Measurements from ENCODE around the gene PRDM11.

The PRDM11 gene

GRCh38 chr11:45189230-45189629, 42.8 kb downstream of the PRDM11 start:
- TF ChIP-seq, protein P1, sequence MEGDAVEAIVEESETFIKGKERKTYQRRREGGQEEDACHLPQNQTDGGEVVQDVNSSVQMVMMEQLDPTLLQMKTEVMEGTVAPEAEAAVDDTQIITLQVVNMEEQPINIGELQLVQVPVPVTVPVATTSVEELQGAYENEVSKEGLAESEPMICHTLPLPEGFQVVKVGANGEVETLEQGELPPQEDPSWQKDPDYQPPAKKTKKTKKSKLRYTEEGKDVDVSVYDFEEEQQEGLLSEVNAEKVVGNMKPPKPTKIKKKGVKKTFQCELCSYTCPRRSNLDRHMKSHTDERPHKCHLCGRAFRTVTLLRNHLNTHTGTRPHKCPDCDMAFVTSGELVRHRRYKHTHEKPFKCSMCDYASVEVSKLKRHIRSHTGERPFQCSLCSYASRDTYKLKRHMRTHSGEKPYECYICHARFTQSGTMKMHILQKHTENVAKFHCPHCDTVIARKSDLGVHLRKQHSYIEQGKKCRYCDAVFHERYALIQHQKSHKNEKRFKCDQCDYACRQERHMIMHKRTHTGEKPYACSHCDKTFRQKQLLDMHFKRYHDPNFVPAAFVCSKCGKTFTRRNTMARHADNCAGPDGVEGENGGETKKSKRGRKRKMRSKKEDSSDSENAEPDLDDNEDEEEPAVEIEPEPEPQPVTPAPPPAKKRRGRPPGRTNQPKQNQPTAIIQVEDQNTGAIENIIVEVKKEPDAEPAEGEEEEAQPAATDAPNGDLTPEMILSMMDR (IDR thresholded peaks at IDR 0.05), result no peak

DNA sequence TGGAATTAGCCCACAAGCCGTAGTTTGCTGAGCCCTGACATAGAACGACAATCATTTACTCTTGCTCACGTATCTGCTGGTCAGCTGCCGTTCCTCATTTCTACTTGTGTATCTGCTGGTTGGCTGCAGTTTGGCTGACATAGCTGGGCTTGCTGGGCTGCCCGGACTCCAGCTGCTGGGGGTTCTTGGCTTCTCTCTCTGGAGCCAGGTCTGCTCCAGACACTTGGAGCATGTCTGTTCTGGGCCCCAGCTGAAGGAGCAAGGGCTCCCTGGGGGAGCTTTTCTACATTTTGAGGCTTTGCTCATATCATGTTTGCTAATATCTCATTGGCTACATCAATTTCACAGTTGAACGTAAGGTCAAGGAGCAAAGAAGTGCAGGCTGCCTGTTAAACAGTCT, 47.3 kb downstream of the PRDM11 start:
- TF ChIP-seq, protein P1 (IDR thresholded peaks at IDR 0.05), result no peak

- TF ChIP-seq, protein P1 (IDR thresholded peaks at IDR 0.05), result no peak
These were observed 58.3 kb downstream of the PRDM11 start for GRCh38 chr11:45204761-45205160.

DNA sequence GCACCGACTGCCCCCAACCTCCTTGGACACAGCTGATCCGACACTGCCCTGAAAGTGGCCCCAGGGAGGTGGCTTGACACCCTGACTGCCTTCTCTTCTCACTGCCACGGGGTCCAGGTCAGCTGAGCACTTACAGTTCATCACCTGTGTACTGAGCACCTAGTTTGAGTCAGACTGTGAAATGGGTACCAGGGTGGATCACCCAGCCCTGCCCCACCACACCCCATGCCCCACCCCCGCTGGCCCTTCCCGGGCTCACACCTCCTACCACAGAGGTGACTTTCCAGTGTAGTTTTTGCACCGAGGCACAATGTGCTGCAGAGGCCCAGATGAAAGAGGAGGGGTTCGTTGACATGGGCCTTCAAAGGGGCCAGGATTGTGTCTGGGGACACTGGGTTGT, 59.5 kb downstream of the PRDM11 start:
- TF ChIP-seq, protein P1 (IDR thresholded peaks at IDR 0.05), result no peak

GRCh38 chr11:45208135-45208534, 61.7 kb downstream of the PRDM11 start:
- TF ChIP-seq, protein P1 (IDR thresholded peaks at IDR 0.05), result no peak

DNA sequence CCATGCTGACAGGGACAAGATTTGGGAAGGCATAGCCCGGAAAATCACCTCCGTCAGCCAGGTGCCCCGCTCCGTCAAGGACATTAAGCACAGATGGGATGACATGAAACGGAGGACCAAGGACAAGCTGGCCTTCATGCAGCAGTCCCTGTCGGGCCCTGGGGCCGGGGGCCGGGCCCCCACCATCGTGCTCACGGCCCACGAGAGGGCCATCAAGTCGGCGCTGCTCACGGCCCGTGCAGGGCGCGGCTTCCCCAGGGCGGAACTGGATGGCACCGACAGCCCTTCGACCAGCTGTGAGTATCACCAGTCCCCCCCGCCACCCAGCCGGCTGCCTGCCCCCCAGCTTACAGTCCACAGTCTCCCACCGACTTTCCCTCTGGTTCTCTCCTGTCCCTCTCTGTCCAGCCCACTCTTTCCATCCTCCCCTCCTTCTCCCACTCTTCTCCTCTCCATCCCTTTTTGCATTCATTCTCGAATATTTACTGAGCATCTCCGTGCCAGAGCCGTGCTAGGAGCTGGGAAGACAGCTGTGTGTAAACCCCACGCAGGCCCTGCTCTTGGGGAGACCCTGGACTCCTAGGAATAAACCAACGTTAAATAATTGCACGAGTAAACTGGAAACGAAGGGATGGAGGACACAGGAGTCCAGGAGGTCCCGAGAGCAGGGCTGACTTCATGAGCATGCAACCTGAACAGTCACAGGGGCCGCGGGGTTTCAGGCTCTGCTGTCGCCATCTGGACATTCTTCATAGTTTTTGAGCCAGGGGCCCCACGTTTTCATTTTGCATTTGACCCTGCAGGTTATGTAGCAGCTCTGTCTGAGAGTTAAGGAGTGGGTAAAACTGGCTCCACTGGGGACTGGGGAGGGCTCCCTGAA, 62.8 kb downstream of the PRDM11 start:
- TF ChIP-seq, protein P1 (IDR thresholded peaks at IDR 0.05), result no peak

DNA sequence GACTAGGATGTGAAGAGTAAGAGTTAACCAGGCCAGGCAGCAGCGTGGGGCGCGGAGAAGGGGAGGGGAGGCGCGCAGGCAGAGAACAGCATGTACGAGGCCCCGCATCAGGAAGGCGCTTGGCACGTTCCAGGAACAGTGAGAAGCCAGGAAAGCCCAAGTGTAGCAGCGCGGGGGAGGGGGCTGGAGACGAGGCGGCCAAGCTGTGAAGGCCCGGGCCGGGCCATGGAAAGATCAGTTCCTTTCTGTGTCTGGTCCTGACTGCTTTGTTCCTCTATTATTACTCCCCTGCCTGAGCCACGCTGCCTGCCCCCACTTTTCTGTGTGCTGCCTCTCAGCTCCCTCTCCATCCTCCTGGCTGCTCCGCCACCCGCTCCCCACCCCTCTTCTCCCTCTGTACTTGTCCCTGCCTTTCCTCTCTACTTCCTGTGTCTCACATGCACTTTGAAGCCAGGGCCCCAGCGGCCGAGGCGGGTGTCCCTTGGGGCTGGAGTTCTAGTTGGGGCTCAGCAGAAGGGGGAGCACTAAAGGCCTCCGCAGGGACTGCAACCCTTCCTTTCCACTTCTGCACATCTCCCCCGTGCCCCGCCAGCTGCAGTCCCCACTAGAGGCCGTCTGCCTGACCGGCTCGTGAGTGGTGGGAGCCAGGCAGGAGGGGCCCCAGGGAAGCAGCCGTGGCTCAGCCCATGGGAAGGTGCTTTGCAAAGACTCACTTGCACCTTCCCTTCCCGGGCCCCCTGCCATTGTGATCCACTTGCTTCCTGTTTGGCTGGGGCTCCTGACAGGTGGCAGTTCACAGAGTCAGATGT, 63.7 kb downstream of the PRDM11 start:
- TF ChIP-seq, protein P1 (IDR thresholded peaks at IDR 0.05), result no peak
